GM18951 (cell line): ENCODE results near the gene ITSN1.

Experiments used
- POLR2A ChIP-seq: IDR thresholded peaks from 4 replicates; pipeline ENCODE4 v1.6.1; 2011; ENCODE audit warnings: mild to moderate bottlenecking; ENCODE audit not compliant: insufficient read length, insufficient read depth; ENCODE audit errors: extremely low read depth
- in situ Hi-C: fragments of 300-500 bp; cut with MboI; formaldehyde crosslinking; loops from one replicate; pipeline ENCODE4 v1.12.0; 2022; ENCODE audit warnings: low sequenced_read_pairs, mixed read lengths, inconsistent platforms; ENCODE audit not compliant: unreplicated experiment

Gene ITSN1

GRCh38 chr21:33734291-33734690, 92.0 kb downstream of the ITSN1 start:
- in situ Hi-C loops, result no loop called here

DNA sequence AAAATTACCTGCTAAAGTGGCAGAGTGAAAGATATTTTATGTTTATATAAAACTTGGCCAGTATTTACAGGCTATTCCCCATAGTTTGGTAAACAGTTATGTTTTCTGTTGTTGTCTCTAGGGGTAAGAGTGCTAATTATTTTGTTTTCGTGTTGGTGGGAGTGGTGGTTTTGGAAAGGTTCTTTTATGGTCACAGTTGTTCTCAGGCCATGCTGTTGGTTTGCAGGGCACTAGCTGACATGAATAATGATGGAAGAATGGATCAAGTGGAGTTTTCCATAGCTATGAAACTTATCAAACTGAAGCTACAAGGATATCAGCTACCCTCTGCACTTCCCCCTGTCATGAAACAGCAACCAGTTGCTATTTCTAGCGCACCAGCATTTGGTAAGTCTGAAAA, 92.5 kb downstream of the ITSN1 start:
- no peak for TF ChIP-seq POLR2A
- in situ Hi-C loops, result no loop called here

More at GRCh38 chr21:33734291-33734690, 92.0 kb downstream of the ITSN1 start:
- no peak for TF ChIP-seq POLR2A

DNA sequence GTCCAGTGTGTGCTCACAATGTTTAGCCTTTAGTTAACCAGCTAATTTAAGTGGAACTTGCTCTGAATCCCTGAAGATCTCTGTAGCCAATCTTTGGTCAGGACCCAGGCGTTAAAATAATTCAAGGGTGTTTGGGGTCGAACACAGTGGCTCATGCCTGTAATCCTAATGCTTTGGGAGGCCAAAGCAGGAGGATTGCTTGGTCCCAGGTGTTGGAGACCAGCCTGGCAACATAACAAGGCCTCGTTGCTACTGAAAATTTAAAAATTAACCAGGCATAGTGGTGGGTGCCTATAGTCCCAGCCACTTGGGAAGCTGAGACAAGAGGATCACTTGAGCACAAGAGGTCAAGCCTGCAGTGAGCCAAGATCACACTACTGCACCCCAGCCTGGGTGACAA, 94.3 kb downstream of the ITSN1 start:
- in situ Hi-C loops, result no loop called here
- no peak for TF ChIP-seq POLR2A

DNA sequence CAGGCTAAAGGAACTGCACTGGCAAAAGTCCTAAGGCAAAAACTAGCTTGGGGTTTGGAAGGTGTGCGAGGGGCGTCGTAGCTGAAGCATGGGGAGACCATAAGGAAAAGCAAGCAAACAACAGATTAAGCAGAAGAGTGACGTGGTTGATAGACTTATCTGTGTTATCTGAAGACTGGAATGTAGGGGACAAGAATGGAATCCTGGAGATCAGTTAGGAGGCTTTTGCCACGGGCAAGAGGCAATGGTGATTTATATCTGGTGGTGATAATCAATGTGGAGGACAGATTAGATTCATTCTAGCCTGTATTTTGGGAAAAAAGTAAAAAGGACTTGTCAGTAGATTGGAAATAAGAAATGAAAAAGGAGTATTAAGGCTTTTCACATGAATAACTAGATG, 97.4 kb downstream of the ITSN1 start:
- no peak for TF ChIP-seq POLR2A
- in situ Hi-C loops, result no loop called here

GRCh38 chr21:33747420-33747819, 105.1 kb downstream of the ITSN1 start:
- in situ Hi-C loops, result no loop called here
- TF ChIP-seq POLR2A, result no peak

- TF ChIP-seq POLR2A, result no peak
- in situ Hi-C loops, result no loop called here
Observed at GRCh38 chr21:33748903-33749302, 106.6 kb downstream of the ITSN1 start.

- no peak for TF ChIP-seq POLR2A
- in situ Hi-C loops, result no loop called here
Observed at GRCh38 chr21:33750017-33750416, 107.7 kb downstream of the ITSN1 start.

GRCh38 chr21:33751120-33751519, 108.8 kb downstream of the ITSN1 start:
- TF ChIP-seq POLR2A, result no peak
- in situ Hi-C loops, result no loop called here

DNA sequence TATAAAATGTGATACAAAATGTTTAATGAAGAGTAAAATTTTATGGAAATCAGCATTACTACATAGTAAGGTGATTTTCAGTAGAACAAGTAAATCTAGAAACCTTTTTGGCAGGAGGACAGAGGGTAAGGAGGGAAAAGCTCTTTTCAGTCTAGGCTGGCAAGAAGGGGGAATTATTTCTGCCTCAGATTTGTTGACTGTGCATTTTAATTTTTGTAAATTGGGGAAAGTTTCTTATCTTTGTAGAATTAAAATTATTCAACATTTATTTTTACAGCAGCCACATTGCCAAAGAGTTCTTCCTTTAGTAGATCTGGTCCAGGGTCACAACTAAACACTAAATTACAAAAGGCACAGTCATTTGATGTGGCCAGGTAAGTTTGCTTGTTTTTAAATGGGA, 109.2 kb downstream of the ITSN1 start:
- in situ Hi-C loops, result no loop called here
- no peak for TF ChIP-seq POLR2A

- TF ChIP-seq POLR2A, result no peak
- in situ Hi-C loops, result no loop called here
Observed at GRCh38 chr21:33752260-33752659, 110.0 kb downstream of the ITSN1 start.

DNA sequence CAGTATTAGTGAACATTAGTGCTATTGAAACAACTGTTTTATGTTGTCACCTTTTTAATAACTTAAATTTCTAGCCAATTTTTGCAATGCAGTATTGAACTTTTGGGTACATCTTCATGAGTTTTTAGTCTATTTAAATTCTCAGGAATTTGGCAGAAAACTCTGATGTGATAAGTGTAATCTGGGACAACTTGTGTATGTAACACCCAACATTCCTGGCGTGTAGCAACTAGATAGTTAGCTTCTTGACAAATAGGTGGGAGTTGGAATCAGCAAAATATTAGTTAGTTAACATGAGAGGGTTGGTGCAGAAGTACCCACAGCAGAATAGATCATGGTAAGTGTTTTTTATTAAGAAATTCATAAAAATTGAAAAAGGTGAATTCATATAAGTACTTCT, 111.6 kb downstream of the ITSN1 start:
- in situ Hi-C loops, result no loop called here
- TF ChIP-seq POLR2A, result no peak

GRCh38 chr21:33754481-33754880, 112.2 kb downstream of the ITSN1 start:
- no peak for TF ChIP-seq POLR2A
- in situ Hi-C loops, result no loop called here

DNA sequence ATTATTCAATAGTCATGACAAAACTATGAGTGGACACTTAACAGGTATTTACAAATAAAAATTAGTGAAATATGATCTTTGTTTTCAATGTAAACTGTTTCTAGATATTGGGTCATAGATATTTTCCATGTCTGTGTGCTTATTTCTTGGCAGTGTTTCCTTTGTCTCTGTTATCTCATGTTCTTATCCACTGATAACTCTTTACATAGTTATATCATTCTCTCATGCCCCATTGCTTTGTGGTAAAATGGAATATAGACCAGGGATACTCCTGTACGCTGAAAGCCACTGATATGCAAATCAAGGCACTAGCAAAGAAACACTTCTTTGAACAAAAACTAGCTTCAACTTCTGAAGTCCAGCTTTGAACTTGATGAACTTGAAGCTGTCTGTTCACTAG, 113.1 kb downstream of the ITSN1 start:
- in situ Hi-C loops, result no loop called here
- no peak for TF ChIP-seq POLR2A

DNA sequence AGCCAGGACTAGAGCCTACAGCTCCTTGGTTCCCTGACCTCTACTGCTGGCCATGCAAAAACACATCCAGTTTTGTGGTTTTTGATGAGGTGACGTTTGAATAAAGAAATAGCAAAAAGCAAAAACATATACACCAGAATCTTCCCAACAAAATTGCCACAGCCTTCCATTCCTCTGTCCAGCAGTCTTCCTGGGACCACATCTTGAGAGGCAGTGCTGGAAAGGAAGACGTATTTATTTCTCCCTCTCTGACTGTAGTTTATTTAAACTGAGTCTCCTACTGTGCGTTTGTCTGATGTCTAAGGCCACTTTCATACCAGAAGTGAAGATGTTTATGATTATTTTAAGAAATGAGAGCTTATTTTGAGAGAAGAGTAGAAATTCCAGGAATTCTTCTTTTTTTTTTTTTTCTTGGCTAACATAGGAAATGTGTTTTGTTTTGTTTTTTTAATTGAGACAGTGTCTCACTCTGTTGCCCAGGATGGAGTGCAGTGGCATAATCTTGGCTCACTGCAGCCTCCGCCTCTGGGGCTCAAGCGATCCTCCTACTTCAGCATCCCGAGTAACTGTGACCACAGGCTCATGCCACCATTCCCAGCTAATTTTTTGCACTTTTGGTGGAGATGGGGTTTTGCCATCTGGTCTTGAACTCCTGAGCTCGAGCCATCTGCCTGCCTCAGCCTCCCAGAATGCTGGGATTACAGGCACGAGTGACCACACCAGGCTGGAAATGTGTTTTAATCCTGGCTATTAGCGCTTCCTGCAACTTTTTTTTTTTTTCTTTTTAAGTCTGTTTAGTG, 118.5 kb downstream of the ITSN1 start:
- TF ChIP-seq POLR2A, result no peak
- in situ Hi-C loops, result no loop called here
